ENCODE data around the gene LRWD1. TPM values are rescaled to one million over a fixed set of nuclear protein-coding genes. Genes with fewer than 3 reads are reported as not detected.

Gene LRWD1
- polyA plus RNA-seq, 1 of the 3 experiments (the other 2 are of a cell fraction): 53.2 TPM

- TF ChIP-seq MEF2A (IDR thresholded peaks at IDR 0.05; ENCODE audit: borderline replicate concordance, low read depth) (no peak), NFIC (IDR thresholded peaks at IDR 0.05; ENCODE audit: borderline replicate concordance) (no peak), REST (IDR thresholded peaks at IDR 0.05; ENCODE audit: low read depth, low read length) (no peak), YY1 (IDR thresholded peaks at IDR 0.05; ENCODE audit: low read depth) (no peak), JUND (IDR thresholded peaks at IDR 0.05) (no peak; the same call in 1 of the 2 replicates)
These were observed 31.4 kb upstream of the LRWD1 start, which contains the start of gene ORAI2 (continued) for GRCh38 chr7:102433219-102434038.

- Histone ChIP-seq H4K20me1 (ENCODE audit: insufficient read depth) (no peaks in the 10 kb centered on the region), H3K27me3 (ENCODE audit: insufficient read depth) (no peaks in the 10 kb centered on the region), H3K9me2 (no peaks in the 10 kb centered on the region), H2AFZ (ENCODE audit: low read depth) (peak overlapping the region; percentile 92), H3K79me2 (ENCODE audit: insufficient read depth) (peaks cover 51% of the 10 kb centered on the region), H3F3A (replicated peaks; ENCODE audit: insufficient read depth) (peaks cover 12% of the 10 kb centered on the region), H3K9me3 (no peaks in the 10 kb centered on the region), H3K36me3 (replicated peaks in 1 of 2; ENCODE audit: control insufficient read depth in 1 of 2, insufficient read depth in 2 of 2, low read length in 1 of 2) (peaks cover 0 to 21% of the 10 kb centered on the region in 2 experiments), H3K4me2 (peak overlapping the region; percentile 93), H3K27ac (ENCODE audit: low read depth in 2 of 2, low read length in 1 of 2) (peak overlapping the region; percentile 60 to 71; a peak in 3 of 4 replicates), H3K9ac (peak overlapping the region; percentile 92), H3K4me3 (ENCODE audit: low read depth in 2 of 2, low read length in 1 of 2) (peak overlapping the region; percentile 63 to 94), H3K4me1 (ENCODE audit: control insufficient read depth in 1 of 2, insufficient read depth in 2 of 2, low read depth in 1 of 2, low read length in 1 of 2) (peaks cover 8 to 11% of the 10 kb centered on the region in 2 experiments; a peak in 3 of 4 replicates)
- CTCF ChIA-PET: interaction anchor here (0.7 to 2.5 kb wide), 4 partner anchors 17 to 36 kb away, joined by 3 to 12 read pairs (median 4); no protein-coding TSS in a partner anchor
- no peak for TF ChIP-seq YY1 (IDR thresholded peaks at IDR 0.05; ENCODE audit: low read depth)
- TF ChIP-seq USF2 (IDR thresholded peaks at IDR 0.05; ENCODE audit: borderline replicate concordance, low read depth, low read length): no peak
- TF ChIP-seq PBX3 (IDR thresholded peaks at IDR 0.05): no peak
- TF ChIP-seq MEF2A (IDR thresholded peaks at IDR 0.05; ENCODE audit: borderline replicate concordance, low read depth): no peak
- no peak for TF ChIP-seq FOSL2 (IDR thresholded peaks at IDR 0.05; ENCODE audit: borderline replicate concordance, low read depth)
- TF ChIP-seq POLR2AphosphoS5 (IDR thresholded peaks at IDR 0.05; ENCODE audit: low read depth, low read length): no peak
- TF ChIP-seq TAF1 (IDR thresholded peaks at IDR 0.05; ENCODE audit: borderline replicate concordance, low read depth, low read length): no peak; the same call in 1 of the 2 replicates
- no peak for TF ChIP-seq CHD2 (IDR thresholded peaks at IDR 0.05; ENCODE audit: low read length, partially characterized antibody)
- no peak for TF ChIP-seq REST (IDR thresholded peaks at IDR 0.05; ENCODE audit: low read depth, low read length)
- no peak for TF ChIP-seq SMC3 (IDR thresholded peaks at IDR 0.05; ENCODE audit: low read depth, low read length)
- TF ChIP-seq EZH2phosphoT487 (IDR thresholded peaks at IDR 0.05; ENCODE audit: borderline replicate concordance, low read depth): no peak
- no peak for TF ChIP-seq GABPA (IDR thresholded peaks at IDR 0.05; ENCODE audit: low read depth)
- TF ChIP-seq MXI1 (IDR thresholded peaks at IDR 0.05; ENCODE audit: low read depth, low read length): no peak
- TF ChIP-seq JUND (IDR thresholded peaks at IDR 0.05): no peak
- no peak for TF ChIP-seq NRF1 (IDR thresholded peaks at IDR 0.05; ENCODE audit: low read depth, low read length)
- no peak for TF ChIP-seq EP300 (IDR thresholded peaks at IDR 0.05; ENCODE audit: borderline replicate concordance in 1 of 2, low read depth in 1 of 2, low read length in 1 of 2)
- peak; percentile 75 for DNase-seq
- POLR2A ChIA-PET: no interaction called here
- WGBS (ENCODE audit: low lambda C conversion rate): 24% methylated on average over 9 of the region's 9 CpGs
These were observed 30.7 kb upstream of the LRWD1 start for GRCh38 chr7:102434039-102434486.
